Activated T-helper 1 cell treated with anti-CD3 and anti-CD28 coated beads, Interleukin-12 subunit alpha, Interleukin-12 subunit beta, Interleukin-2, Interleukin-4 antibody, amounts not matched to agents 30 ng/mL and 10 ng/mL and 1 ng/mL, durations not matched to agents 14 hours and 24 hours and 36 hours (primary cell): ENCODE data around the gene ACTR10. TPM values are rescaled to one million over a fixed set of nuclear protein-coding genes. Genes with fewer than 3 reads are reported as not detected.

Experiments used
- DNase-seq: peaks from one replicate; pipeline ENCODE4 v3.0.0; 2021; ENCODE audit warnings: low spot score
- H3K27ac Mint-ChIP-seq: one replicate; pipeline ENCODE4 v1.8.0; 2021; ENCODE audit warnings: mild to moderate bottlenecking, mixed read lengths
- H3K27me3 Mint-ChIP-seq: one replicate; pipeline ENCODE4 v1.8.0; 2022; ENCODE audit warnings: mild to moderate bottlenecking, moderate library complexity, mixed read lengths; ENCODE audit not compliant: insufficient read depth
- H3K36me3 Mint-ChIP-seq: one replicate; pipeline ENCODE4 v1.8.0; 2021; ENCODE audit warnings: low read depth, mixed read lengths
- H3K4me1 Mint-ChIP-seq: one replicate; pipeline ENCODE4 v1.8.0; 2021; ENCODE audit warnings: low read depth, mixed read lengths
- H3K4me3 Mint-ChIP-seq: one replicate; pipeline ENCODE4 v1.8.0; 2021; ENCODE audit warnings: mild to moderate bottlenecking, moderate library complexity, mixed read lengths
- H3K9me3 Mint-ChIP-seq: one replicate; pipeline ENCODE4 v1.8.0; 2021; ENCODE audit warnings: mixed read lengths
- intact Hi-C: fragments of 100-400 bp; cut with micrococcal nuclease; formaldehyde crosslinking; loops from one replicate; pipeline ENCODE4 v1.15.1; 2024
- total RNA-seq: library from RNA; stranded (reverse); gene quantifications from 2 replicates; pipeline ENCODE4 v1.2.3, GENCODE V29; 2022

ACTR10 gene
- total RNA-seq, 1 donor from 2014 or later, result 40.3 TPM

GRCh38 chr14:58191763-58192601, 8.0 kb upstream of the ACTR10 start:
- Mint-ChIP-seq H3K27ac (no peak overlapping the region), H3K36me3 (no peaks in the 10 kb centered on the region), H3K9me3 (no peaks in the 10 kb centered on the region)

GRCh38 chr14:58193542-58193941, 6.4 kb upstream of the ACTR10 start:
- H3K4me1 Mint-ChIP-seq, result no peaks in the 10 kb centered on the region
- no peaks in the 10 kb centered on the region for H3K9me3 Mint-ChIP-seq
- no peak overlapping the region for H3K27ac Mint-ChIP-seq
- no peak overlapping the region for H3K4me3 Mint-ChIP-seq
- H3K36me3 Mint-ChIP-seq, result no peaks in the 10 kb centered on the region
- H3K27me3 Mint-ChIP-seq, result peaks cover 2% of the 10 kb centered on the region
- intact Hi-C loops, result no loop called here
- no peak for DNase-seq

More at GRCh38 chr14:58191763-58192601, 8.0 kb upstream of the ACTR10 start:
- Mint-ChIP-seq H3K4me1 (no peaks in the 10 kb centered on the region), H3K27me3 (peaks cover 2% of the 10 kb centered on the region), H3K4me3 (no peak overlapping the region)
- no peak for DNase-seq
- intact Hi-C loops, result no loop called here

- H3K4me3 Mint-ChIP-seq, result no peak overlapping the region
- no peaks in the 10 kb centered on the region for H3K9me3 Mint-ChIP-seq
- peaks cover 2% of the 10 kb centered on the region for H3K27me3 Mint-ChIP-seq
- intact Hi-C loops, result loop anchor here (5.0 kb wide), 1 partner anchor 804 kb away; the partner anchor contains the start of gene NAA30
- DNase-seq, result no peak
- H3K36me3 Mint-ChIP-seq, result no peaks in the 10 kb centered on the region
- no peak overlapping the region for H3K27ac Mint-ChIP-seq
- H3K4me1 Mint-ChIP-seq, result peaks cover 15% of the 10 kb centered on the region
These were observed 3.8 kb upstream of the ACTR10 start for GRCh38 chr14:58196198-58196597.

- no peak overlapping the region for H3K27ac Mint-ChIP-seq
- H3K36me3 Mint-ChIP-seq, result no peaks in the 10 kb centered on the region
- H3K9me3 Mint-ChIP-seq, result no peaks in the 10 kb centered on the region
- H3K27me3 Mint-ChIP-seq, result peaks cover 2% of the 10 kb centered on the region
- peaks cover 24% of the 10 kb centered on the region for H3K4me1 Mint-ChIP-seq
- intact Hi-C loops, result loop anchor here (5.0 kb wide), 1 partner anchor 806 kb away; the partner anchor contains the start of gene NAA30
- DNase-seq, result no peak
- H3K4me3 Mint-ChIP-seq, result no peak overlapping the region
These were observed 1.9 kb upstream of the ACTR10 start for GRCh38 chr14:58198086-58198485.

GRCh38 chr14:58200480-58200841, 512 bp downstream of the ACTR10 start:
- no peaks in the 10 kb centered on the region for H3K9me3 Mint-ChIP-seq
- peak overlapping the region; percentile 86 for H3K27ac Mint-ChIP-seq
- H3K27me3 Mint-ChIP-seq, result no peaks in the 10 kb centered on the region

GRCh38 chr14:58200846-58201245, 897 bp downstream of the ACTR10 start:
- no peaks in the 10 kb centered on the region for H3K9me3 Mint-ChIP-seq
- peaks cover 24% of the 10 kb centered on the region for H3K4me1 Mint-ChIP-seq
- no peaks in the 10 kb centered on the region for H3K27me3 Mint-ChIP-seq
- no peak for DNase-seq
- H3K4me3 Mint-ChIP-seq, result peak overlapping the region; percentile 93
- H3K27ac Mint-ChIP-seq, result peak overlapping the region; percentile 86
- peaks cover 4% of the 10 kb centered on the region for H3K36me3 Mint-ChIP-seq
- intact Hi-C loops, result loop anchor here (1.0 to 2.0 kb wide), 3 partner anchors 43 to 1284 kb away; partner anchors contain the start of genes ARID4A, JKAMP, L3HYPDH and PSMA3

More at GRCh38 chr14:58200480-58200841, 512 bp downstream of the ACTR10 start:
- peaks cover 24% of the 10 kb centered on the region for H3K4me1 Mint-ChIP-seq
- DNase-seq, result no peak
- intact Hi-C loops, result loop anchor here (1.0 to 2.0 kb wide), 3 partner anchors 44 to 1284 kb away; partner anchors contain the start of genes ARID4A, JKAMP, L3HYPDH and PSMA3
- H3K36me3 Mint-ChIP-seq, result peaks cover 4% of the 10 kb centered on the region
- peak overlapping the region; percentile 93 for H3K4me3 Mint-ChIP-seq

GRCh38 chr14:58213176-58213575, 13.2 kb downstream of the ACTR10 start:
- no peak for DNase-seq
- H3K36me3 Mint-ChIP-seq, result peaks cover 28% of the 10 kb centered on the region
- no peak overlapping the region for H3K4me3 Mint-ChIP-seq
- intact Hi-C loops, result no loop called here
- no peaks in the 10 kb centered on the region for H3K27me3 Mint-ChIP-seq
- peaks cover 3% of the 10 kb centered on the region for H3K9me3 Mint-ChIP-seq
- no peak overlapping the region for H3K27ac Mint-ChIP-seq
- peaks cover 6% of the 10 kb centered on the region for H3K4me1 Mint-ChIP-seq

- DNase-seq, result no peak
- Mint-ChIP-seq H3K4me1 (peaks cover 6% of the 10 kb centered on the region), H3K36me3 (peaks cover 21% of the 10 kb centered on the region), H3K27ac (peak overlapping the region; percentile 71), H3K27me3 (no peaks in the 10 kb centered on the region), H3K4me3 (no peak overlapping the region), H3K9me3 (peaks cover 3% of the 10 kb centered on the region)
- intact Hi-C loops, result loop anchor here (1.0 kb wide), 1 partner anchor 16 kb away; no protein-coding TSS in a partner anchor
These were observed 15.4 kb downstream of the ACTR10 start for GRCh38 chr14:58215191-58215914.

GRCh38 chr14:58216544-58216943, 16.6 kb downstream of the ACTR10 start:
- Mint-ChIP-seq H3K27me3 (no peaks in the 10 kb centered on the region), H3K9me3 (peaks cover 3% of the 10 kb centered on the region), H3K27ac (no peak overlapping the region), H3K4me3 (no peak overlapping the region), H3K4me1 (peaks cover 6% of the 10 kb centered on the region), H3K36me3 (peaks cover 20% of the 10 kb centered on the region)
- intact Hi-C loops, result no loop called here
- no peak for DNase-seq

- H3K9me3 Mint-ChIP-seq, result no peaks in the 10 kb centered on the region
- H3K4me1 Mint-ChIP-seq, result no peaks in the 10 kb centered on the region
These were observed 27.3 kb downstream of the ACTR10 start for GRCh38 chr14:58227096-58227819.

GRCh38 chr14:58238252-58239243, 38.6 kb downstream of the ACTR10 start:
- H3K4me1 Mint-ChIP-seq, result peaks cover 13% of the 10 kb centered on the region

More at GRCh38 chr14:58227096-58227819, 27.3 kb downstream of the ACTR10 start:
- no peak overlapping the region for H3K4me3 Mint-ChIP-seq
- H3K27me3 Mint-ChIP-seq, result no peaks in the 10 kb centered on the region
- no peak overlapping the region for H3K27ac Mint-ChIP-seq
- intact Hi-C loops, result no loop called here
- no peak for DNase-seq
- H3K36me3 Mint-ChIP-seq, result peaks cover 14% of the 10 kb centered on the region

More at GRCh38 chr14:58238252-58239243, 38.6 kb downstream of the ACTR10 start:
- H3K27ac Mint-ChIP-seq, result no peak overlapping the region
- no peak for DNase-seq
- no peaks in the 10 kb centered on the region for H3K9me3 Mint-ChIP-seq
- intact Hi-C loops, result loop anchor here (1.0 to 2.0 kb wide), 3 partner anchors 14 to 189 kb away; partner anchors contain the start of genes KIAA0586 and TIMM9
- H3K27me3 Mint-ChIP-seq, result no peaks in the 10 kb centered on the region
- H3K36me3 Mint-ChIP-seq, result no peaks in the 10 kb centered on the region
- no peak overlapping the region for H3K4me3 Mint-ChIP-seq
